ENCODE results near the gene ZNF112.
A peak's percentile ranks its signal among the peaks of the same experiment; 100 is the strongest.

ZNF112 gene

DNA sequence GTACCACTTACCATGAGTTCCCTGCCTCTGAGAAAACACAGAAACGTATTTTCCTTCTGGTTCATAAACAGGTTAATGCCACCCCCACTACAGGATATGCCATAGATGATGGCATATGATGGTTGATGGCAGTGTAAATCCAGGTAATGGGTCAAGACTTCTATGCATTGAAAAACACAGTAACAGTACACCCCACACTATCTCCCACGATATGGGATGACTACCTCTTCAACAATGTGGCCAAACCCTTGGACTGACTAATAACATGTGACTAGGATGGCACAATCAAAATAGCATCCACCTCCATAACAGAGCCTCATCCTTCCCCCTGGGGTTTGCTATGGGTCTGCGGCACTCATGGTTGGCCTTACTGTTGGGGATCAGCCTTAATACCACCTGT is 73.6 kb downstream of the ZNF112 start:
- DNase-seq (ENCODE audit: low read depth), result peak; percentile 36

DNA sequence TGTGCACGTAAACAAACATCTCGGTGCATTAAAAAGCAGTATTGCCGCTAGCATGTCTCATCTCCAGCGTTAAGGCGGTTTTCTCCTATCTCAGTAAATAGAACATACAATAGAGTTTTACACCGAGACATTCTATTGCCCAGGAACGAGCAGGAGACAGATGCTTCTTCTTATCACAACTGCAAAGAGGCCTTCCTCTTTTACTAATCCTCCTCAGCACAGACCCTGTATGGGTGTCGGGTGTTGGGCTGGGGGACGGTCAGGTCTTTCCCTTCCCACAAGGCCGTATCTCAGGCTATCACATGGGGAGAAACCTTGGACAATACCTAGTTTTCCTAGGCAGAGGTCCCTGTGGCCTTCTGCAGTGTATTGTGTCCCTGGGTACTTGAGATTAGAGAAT is 75.6 kb downstream of the ZNF112 start:
- no peak for DNase-seq (ENCODE audit: low read depth)

DNA sequence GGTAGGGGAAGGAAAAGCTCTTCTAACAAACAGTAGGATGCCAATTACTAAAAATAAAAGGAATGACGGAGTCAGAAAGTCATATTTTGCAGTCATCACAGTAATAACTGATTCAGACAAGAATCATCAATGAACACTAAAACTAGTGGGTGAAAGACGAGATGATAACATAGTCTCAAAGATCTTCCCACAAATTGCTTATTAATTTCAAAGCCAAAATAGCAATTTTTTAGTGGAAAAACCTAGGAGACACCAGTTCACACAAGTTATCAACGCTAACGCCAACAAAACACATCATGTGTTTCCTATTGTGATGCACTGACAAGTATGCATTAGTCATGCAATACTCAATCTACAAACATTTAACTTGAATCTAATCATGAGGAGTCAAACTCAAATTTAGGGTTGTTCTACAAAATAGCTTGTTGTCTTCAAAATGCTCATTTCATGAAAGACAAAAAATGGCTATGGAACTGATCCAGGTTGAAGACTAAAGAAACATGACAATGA is 78.2 kb downstream of the ZNF112 start:
- DNase-seq (ENCODE audit: low read depth), result peak; percentile 17

DNA sequence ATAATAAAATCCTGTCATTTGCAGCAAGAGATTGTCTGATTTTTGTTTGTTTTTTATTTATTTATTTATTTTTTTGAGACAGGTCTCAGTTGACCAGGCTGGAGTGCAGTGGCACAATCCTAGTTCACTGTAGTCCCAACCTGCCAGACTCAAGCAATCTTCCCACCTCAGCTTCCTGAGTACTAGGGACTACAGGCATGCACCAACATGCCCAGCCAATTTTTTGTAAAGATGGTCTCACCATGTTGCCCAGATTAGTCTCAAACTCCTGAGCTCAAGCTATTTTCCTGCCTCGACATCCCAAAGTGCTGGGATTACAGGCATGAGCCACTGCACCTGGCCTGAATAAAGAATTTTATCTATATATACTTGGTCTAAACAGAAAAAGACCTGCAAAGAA is 79.1 kb downstream of the ZNF112 start:
- no peak for DNase-seq (ENCODE audit: low read depth)

Measured in iris pigment epithelial cell (primary cell).